IPS DF 4.7 (cell line): Measurements from ENCODE around the gene TRIM8.
"Not testable (repeated sequence)": the region's sequence is repeated elsewhere in the genome, so short reads cannot be mapped to it uniquely, and the experiment has no call there.

Source experiments
- DNase-seq: peaks from one replicate; pipeline ENCODE4 v3.0.0-alpha.2; 2013; ENCODE audit warnings: low spot score; ENCODE audit errors: extremely low read depth

The TRIM8 gene

GRCh38 chr10:102649797-102650654 is 5.7 kb downstream of the TRIM8 start:
- DNase-seq, result no peak

GRCh38 chr10:102650655-102651454 is 6.6 kb downstream of the TRIM8 start:
- no peak for DNase-seq

GRCh38 chr10:102651455-102652169 is 7.3 kb downstream of the TRIM8 start:
- DNase-seq, result no peak

GRCh38 chr10:102652170-102652916 is 8.1 kb downstream of the TRIM8 start:
- DNase-seq, result no peak

GRCh38 chr10:102653060-102653459 is 8.8 kb downstream of the TRIM8 start:
- no peak for DNase-seq

DNA sequence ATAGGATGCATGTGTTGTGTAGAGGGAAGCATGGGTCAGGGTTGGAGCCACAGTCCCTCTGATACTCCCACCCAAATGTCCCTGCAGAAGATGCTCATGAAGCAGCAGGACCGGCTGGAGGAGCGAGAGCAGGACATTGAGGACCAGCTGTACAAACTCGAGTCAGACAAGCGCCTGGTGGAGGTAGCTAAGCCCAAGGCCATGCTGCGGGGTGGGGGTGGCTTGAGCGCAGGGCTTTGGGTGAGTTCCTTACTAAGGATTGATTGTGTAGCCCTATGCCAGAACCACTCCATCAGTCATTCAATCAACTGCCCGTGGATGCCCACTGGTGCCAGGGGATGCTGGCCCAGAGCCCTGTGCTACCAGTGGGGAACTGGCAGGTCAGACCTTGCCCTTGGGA is 10.3 kb downstream of the TRIM8 start:
- no peak for DNase-seq

DNA sequence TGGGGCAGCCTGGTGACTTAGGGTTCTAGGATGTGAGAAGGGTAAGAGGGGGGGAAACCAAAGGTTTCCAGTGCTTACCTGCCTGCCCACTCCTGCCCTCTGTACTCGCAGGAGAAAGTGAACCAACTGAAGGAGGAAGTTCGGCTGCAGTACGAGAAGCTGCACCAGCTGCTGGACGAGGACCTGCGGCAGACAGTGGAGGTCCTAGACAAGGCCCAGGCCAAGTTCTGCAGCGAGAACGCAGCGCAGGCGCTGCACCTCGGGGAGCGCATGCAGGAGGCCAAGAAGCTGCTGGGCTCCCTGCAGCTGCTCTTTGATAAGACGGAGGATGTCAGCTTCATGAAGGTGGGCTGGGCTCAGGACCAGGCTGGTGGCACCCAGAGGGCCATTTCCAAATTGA is 10.7 kb downstream of the TRIM8 start:
- no peak for DNase-seq

GRCh38 chr10:102656026-102656425 is 11.7 kb downstream of the TRIM8 start:
- no peak for DNase-seq

DNA sequence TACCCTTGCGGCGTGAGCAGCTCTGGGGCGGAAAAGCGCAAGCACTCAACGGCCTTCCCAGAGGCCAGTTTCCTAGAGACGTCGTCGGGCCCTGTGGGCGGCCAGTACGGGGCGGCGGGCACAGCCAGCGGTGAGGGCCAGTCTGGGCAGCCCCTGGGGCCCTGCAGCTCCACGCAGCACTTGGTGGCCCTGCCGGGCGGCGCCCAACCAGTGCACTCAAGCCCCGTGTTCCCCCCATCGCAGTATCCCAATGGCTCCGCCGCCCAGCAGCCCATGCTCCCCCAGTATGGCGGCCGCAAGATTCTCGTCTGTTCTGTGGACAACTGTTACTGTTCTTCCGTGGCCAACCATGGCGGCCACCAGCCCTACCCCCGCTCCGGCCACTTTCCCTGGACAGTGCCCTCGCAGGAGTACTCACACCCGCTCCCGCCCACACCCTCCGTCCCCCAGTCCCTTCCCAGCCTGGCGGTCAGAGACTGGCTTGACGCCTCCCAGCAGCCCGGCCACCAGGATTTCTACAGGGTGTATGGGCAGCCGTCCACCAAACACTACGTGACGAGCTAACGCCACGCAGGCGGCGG is 12.6 kb downstream of the TRIM8 start:
- no peak for DNase-seq

GRCh38 chr10:102657451-102657850 is 13.2 kb downstream of the TRIM8 start:
- no peak for DNase-seq

GRCh38 chr10:102657984-102658724 is 13.9 kb downstream of the TRIM8 start:
- DNase-seq, result no peak

DNA sequence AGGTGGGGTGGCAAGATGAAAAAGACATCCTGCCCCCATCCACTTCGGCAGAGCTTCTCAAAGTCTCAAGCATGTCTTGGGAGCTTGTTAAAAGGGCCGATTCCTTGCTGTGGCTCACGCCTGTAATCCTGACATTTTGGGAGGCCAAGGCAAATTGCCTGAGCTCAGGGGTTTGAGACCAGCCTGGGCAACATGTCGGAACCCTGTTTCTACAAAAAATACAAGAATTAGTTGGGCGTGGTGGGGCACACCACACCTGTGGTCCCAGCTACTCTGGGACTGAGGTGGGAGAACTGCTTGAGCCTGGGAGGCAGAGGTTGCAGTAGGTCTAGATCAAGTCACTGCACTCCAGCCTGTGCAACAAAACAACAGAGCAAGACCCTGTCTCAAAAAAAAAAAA is 14.5 kb downstream of the TRIM8 start:
- no peak for DNase-seq

DNA sequence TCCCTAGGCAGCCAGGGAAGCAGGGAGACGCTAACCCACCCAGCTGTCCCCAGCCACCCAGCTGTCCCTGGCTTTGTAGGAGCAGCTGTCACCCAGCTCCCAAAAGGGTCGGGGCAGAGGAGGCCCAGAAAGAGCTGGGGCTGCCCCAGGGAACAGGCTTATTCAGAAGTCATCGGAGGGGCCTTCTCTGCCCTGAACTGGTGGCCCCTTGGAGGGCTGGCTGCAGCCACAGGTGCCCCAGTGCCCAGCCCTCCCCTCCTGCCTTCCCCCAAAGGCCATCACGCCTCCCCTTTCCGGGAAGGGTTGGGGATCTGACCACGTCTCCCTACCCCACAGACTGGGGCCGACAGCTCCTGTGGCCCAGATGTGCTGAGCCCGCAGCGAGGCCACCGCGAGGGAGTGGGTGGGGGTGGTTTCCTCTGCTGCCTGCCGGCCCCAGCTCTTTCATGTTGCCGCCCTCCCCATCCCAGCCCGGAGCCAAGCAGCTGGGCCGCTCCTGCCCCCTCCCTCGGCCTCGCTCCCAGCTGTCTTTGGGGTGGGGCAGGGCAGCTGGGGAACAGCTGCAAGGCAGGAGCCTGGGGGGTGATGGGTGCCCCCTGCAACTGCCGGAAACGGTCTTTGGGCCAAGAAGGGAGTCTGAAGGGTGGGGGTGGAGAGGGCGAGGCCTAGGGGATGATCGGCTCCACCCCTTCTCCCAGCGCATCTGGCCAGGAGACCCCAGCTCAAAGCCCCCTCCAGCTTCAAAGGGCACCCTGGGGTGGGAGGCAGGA is 16.8 kb downstream of the TRIM8 start:
- no peak for DNase-seq

DNA sequence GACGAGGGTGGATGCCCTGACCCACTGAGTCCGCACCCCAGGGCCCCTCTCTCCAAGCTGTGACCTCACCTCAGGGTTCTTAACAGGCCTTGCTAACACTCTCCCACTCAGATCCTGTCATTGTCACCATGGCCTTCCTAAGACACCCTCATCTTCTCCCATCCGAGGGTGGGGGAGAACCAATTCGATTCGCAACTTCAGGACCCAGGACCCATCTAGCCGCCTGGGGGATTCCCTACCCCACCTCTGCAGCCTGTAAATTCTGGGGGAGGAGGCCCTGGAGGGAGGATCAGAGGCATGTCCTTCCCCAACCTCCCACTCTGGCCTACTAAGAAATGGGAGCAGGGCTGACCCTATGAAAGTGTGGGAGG is 17.4 kb downstream of the TRIM8 start:
- DNase-seq, result no peak

DNA sequence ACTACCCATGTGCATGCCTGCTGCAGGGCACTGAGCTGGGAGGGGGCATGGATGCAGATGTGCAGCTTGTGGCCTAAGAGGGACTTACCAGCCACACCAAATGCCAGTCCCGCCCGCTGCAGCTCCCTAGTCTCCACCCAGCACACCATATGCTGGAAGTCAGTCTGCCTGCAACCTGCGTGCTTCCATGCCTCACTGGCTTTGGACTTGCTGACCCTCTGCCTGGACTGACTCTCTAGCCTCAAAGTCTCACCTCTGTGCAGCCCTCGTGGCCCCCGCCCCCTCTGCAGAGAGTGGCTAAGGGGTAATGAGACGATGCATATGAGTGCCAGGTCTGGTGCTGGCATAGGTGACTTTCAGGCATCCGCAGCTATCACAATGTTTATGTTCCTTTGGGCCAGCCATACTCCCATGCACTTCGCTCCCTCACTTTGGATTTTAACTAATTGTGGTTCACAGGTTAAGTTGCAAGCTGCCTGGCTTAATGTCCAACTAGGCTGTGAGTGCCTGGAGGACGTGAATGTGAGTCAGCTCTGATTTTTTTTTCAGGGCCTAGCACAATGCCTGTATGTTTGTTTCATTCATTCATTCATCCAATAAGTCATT is 21.7 kb downstream of the TRIM8 start:
- no peak for DNase-seq

DNA sequence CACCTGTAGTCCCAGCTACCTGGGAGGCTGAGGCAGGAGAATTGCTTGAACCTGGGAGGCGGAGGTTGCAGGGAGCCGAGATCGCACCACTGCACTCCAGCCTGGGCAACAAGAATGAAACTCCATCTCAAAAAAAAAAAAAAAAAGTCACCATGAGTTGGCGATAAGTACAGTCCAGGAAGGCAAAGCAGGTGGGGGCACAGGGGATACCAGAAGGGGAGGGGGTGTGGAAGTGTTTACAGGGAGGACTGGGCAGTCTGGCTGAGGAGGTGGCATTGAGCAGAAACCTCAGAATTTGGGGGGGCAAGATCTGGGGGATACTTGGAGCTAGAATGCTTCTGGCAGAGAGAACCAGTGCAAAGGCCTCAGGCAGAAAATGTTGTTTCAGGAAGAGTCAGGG is 23.1 kb downstream of the TRIM8 start:
- DNase-seq, result not testable (repeated sequence)

DNA sequence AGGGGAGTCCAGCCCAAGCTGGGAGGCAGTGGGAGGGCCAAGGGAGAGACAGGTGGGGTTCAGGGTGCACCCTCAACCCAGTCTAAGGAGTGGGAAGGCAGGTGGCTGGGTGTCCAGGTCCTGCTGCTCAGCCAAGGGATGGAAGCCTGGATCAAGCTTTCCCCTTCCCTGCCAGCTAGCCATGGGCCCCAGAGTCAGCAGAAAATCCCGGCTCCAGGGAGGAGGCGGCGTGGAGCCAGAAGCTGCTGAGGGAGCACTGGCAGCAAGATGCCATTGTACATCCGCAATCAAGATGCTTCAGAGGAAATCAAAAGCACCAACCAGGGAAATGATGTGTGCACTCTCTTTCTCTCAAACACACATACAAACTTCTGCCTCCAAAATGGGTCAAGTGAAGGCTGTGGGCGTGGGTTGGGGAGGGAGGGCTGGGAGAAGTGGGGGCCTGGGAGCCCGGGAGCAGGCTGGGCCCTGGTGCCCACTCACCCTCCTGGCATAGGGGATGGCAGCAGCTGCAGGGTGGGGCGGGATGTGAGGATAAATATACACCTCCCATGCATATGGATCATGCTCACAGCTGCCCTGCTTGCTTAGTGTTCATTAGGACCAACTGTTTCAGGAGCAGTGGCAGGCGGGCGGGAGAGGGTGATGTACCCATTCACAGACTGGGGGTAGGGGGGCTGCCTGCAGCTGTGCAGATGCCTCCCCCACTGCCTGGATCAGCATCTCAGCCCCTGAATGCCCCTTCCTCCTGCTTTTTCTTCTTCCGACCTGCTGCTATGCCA is 24.2 kb downstream of the TRIM8 start:
- DNase-seq, result no peak
